Calu3 (cell line): ENCODE measurements around the gene TBRG4. TPM values are rescaled to one million over a fixed set of nuclear protein-coding genes. Genes with fewer than 3 reads are reported as not detected.

ENCODE experiments used
- BruUV-seq: library from RNA; stranded (reverse); fragments of 400-500 nt; replicated peaks from 2 replicates; lab custom pipeline; 2021; lab: Mats Ljungman, UMichigan
- CTCF ChIA-PET: fragments of 300-600 bp; sonication (Branson Sonifier 250); formaldehyde crosslinking; loops from one replicate; lab custom pipeline; 2022; ENCODE audit warnings: antibody characterized with exemption; lab: Charles Lee
- DNase-seq: peaks from one replicate; pipeline ENCODE4 v3.0.0; 2022
- H3K27ac Mint-ChIP-seq: one replicate; pipeline ENCODE4 v1.8.0; 2022; ENCODE audit warnings: mixed read lengths; ENCODE audit not compliant: unreplicated experiment
- H3K27me3 Mint-ChIP-seq: one replicate; pipeline ENCODE4 v1.8.0; 2022; ENCODE audit warnings: mixed read lengths; ENCODE audit not compliant: unreplicated experiment
- H3K36me3 Mint-ChIP-seq: one replicate; pipeline ENCODE4 v1.8.0; 2022; ENCODE audit warnings: mild to moderate bottlenecking, moderate library complexity, mixed read lengths; ENCODE audit not compliant: insufficient read depth, unreplicated experiment
- H3K4me1 Mint-ChIP-seq: one replicate; pipeline ENCODE4 v1.8.0; 2022; ENCODE audit warnings: mild to moderate bottlenecking, low read depth, mixed read lengths; ENCODE audit not compliant: unreplicated experiment
- H3K4me3 Mint-ChIP-seq: one replicate; pipeline ENCODE4 v1.8.0; 2022; ENCODE audit warnings: mild to moderate bottlenecking, low read depth, moderate library complexity, mixed read lengths; ENCODE audit not compliant: unreplicated experiment
- H3K9me3 Mint-ChIP-seq: one replicate; pipeline ENCODE4 v1.8.0; 2022; ENCODE audit warnings: low read depth, mixed read lengths; ENCODE audit not compliant: unreplicated experiment
- CTCF ChIP-seq: fragments of 200-600 bp; IDR thresholded peaks from one replicate; pipeline ENCODE4 v1.8.0; 2022; ENCODE audit warnings: antibody characterized with exemption; ENCODE audit not compliant: unreplicated experiment
- intact Hi-C: fragments of 100-400 bp; cut with micrococcal nuclease; formaldehyde crosslinking; loops from one replicate; pipeline ENCODE4 v1.10.0; 2022; ENCODE audit not compliant: unreplicated experiment
- total RNA-seq: library from RNA; stranded (reverse); gene quantifications from 2 replicates; pipeline ENCODE4 v1.2.3, GENCODE V29; 2022

Gene TBRG4
- total RNA-seq, 1 experiment from 2014 or later: 191 TPM

DNA sequence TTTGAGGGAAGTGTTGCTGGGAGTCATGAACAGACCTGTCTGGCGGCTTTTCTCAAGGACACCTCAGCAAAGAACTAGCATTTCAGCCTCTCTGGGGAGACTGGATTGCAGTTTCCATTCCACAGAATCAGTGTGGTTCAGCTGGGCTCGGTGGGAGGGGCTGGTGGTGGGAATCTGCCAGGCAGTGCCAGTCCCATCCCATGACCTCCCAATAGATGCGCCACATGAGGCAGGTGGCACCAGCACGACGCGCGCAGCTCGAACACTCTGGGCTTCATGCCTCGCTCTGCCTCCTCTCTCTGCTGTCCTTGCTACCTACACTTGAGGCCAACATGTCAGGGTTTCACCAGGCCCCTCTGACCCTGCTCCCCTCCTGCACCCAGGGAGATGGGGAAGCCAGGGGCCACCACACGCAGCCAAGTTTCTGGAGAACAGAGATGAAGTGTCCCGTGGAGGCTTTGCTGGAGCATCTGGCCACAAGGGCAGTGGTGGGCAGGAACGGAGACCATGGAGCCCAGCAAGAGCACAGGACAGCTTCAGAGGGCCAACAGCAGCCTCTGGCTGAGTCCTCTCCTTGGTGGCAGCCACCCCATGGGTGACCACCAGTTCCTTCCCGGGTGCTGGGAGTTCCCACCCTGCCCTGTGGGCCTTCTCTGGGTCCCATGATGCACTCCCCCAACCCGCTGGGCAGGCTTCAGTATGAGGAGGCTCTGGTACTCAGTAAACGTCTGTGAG lies 25.0 kb downstream of the TBRG4 start:
- DNase-seq: no peak
- no TSS peak for BruUV-seq
- Mint-ChIP-seq H3K27ac (no peak overlapping the region), H3K4me1 (peaks cover 6% of the 10 kb centered on the region), H3K4me3 (no peak overlapping the region), H3K9me3 (no peaks in the 10 kb centered on the region), H3K27me3 (peaks cover 52% of the 10 kb centered on the region), H3K36me3 (peaks cover 15% of the 10 kb centered on the region)
- intact Hi-C loops: no loop called here
- TF ChIP-seq CTCF: no peak
- CTCF ChIA-PET: interaction anchor here (0.5 to 0.9 kb wide), 2 partner anchors 20 to 230 kb away, joined by 3 to 5 read pairs; no protein-coding TSS in a partner anchor

DNA sequence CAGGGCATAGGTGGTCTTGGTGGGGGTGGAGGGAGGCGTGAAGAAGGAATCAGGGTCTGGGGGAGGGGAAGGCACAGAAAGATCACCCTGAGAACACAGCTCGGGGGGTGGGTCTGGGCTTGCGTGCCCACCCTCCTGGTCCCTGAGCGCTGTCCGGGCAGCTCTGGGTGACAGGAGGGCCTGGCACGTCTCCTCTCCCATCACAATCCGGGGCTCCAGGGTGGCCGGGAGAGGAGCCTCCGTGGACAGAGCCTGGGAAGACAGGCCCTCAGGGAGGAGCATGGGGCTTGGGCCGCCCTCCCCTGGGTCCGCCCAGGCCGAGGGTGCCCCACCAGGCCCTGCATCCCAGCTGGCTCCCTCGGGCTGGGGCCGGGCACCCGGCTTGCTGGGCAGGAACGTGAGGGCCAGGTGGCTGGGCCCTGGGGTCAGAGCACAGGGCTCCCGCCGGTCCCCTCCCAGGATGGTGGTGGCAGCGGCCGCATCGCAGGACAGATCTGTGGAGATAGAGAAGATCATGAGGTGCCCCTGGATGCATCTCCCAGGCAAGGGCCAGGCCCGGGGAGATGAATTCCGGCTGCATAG lies 25.8 kb downstream of the TBRG4 start:
- Mint-ChIP-seq H3K36me3 (peaks cover 15% of the 10 kb centered on the region), H3K4me1 (peaks cover 6% of the 10 kb centered on the region), H3K27me3 (peaks cover 45% of the 10 kb centered on the region), H3K4me3 (no peak overlapping the region), H3K27ac (no peak overlapping the region), H3K9me3 (no peaks in the 10 kb centered on the region)
- TF ChIP-seq CTCF: no peak
- intact Hi-C loops: no loop called here
- CTCF ChIA-PET: interaction anchor here (0.7 kb wide), 1 partner anchor 18 kb away, joined by 3 read pairs; no protein-coding TSS in a partner anchor
- DNase-seq: no peak
- BruUV-seq: no TSS peak

DNA sequence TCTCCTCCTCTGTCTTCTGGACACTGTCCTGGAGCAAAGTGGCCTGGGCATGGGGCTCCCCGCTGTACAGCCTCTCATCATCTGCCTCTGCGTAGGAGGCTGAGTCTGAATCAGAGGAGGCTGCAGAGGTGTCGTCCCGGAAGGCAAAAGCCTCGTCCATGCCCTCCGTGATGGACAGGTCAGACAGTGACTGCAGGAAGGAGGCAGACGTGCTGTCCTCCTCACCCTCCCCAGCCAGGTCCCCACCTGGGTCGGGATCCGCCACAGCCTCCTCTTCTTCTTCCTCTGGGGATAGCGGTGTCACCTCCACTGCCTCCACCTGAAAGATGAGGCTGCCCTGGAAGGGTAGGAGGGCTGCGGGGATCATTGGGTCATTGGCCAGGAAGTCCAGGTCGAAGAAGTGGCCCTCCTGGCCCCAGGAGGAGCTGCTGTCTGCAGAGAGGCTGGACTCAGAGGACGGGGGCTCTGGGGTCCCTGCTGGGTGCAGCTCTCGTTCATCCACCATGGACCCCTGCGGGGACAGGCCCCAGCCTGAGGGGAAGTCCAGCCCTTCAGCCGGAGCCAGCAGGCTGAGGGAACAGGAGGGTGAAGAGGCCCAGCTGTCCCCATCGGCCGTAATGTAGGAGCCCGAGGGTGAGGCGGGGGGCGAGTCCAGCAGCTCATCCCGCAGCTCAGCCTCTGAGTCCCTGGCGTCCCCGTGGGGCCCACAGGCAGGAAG lies 26.4 kb downstream of the TBRG4 start:
- CTCF ChIA-PET: interaction anchor here (0.5 to 0.7 kb wide), 2 partner anchors 12 to 18 kb away, joined by 3 to 4 read pairs; no protein-coding TSS in a partner anchor
- BruUV-seq: no TSS peak
- peaks cover 6% of the 10 kb centered on the region for H3K4me1 Mint-ChIP-seq
- peaks cover 38% of the 10 kb centered on the region for H3K27me3 Mint-ChIP-seq
- H3K36me3 Mint-ChIP-seq: peaks cover 15% of the 10 kb centered on the region
- intact Hi-C loops: no loop called here
- H3K4me3 Mint-ChIP-seq: no peak overlapping the region
- no peak for DNase-seq
- TF ChIP-seq CTCF: no peak
- no peaks in the 10 kb centered on the region for H3K9me3 Mint-ChIP-seq
- no peak overlapping the region for H3K27ac Mint-ChIP-seq

DNA sequence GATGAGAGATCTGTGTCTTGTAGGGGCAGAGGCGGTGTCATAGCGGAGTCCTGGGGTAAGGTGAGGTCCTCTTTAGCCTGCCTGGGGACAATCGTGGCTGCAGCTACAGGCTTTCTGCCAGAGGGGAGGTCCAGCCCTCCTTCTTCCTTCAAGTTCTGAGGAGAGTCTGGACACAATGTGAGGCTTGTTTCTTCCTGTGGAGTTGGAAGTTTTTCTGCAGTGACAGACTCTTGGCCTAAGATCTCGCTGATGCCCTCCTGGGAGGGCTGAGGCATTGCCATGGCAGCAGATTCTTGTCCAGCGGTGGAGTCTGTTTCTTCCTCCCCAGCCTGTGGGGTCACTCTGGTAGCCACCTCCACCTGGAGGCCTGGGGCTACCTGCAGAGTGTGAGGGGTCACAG lies 27.2 kb downstream of the TBRG4 start:
- H3K27me3 Mint-ChIP-seq: peaks cover 31% of the 10 kb centered on the region
- no peak for TF ChIP-seq CTCF
- BruUV-seq: no TSS peak
- peaks cover 6% of the 10 kb centered on the region for H3K4me1 Mint-ChIP-seq
- CTCF ChIA-PET: no interaction called here
- no peak overlapping the region for H3K27ac Mint-ChIP-seq
- peaks cover 9% of the 10 kb centered on the region for H3K36me3 Mint-ChIP-seq
- no peak for DNase-seq
- intact Hi-C loops: no loop called here
- H3K9me3 Mint-ChIP-seq: no peaks in the 10 kb centered on the region
- no peak overlapping the region for H3K4me3 Mint-ChIP-seq
